ENCODE measurements around the gene RPL22L1. TPM values are rescaled to one million over a fixed set of nuclear protein-coding genes. Genes with fewer than 3 reads are reported as not detected.

The RPL22L1 gene
- 681 TPM for polyA plus RNA-seq (2012; ENCODE audit: low read depth, missing spikeins)

GRCh38 chr3:170869645-170870593, at the start of gene RPL22L1:
TSS of gene RPL22L1 (minus strand) at chr3:170870195. CDS start at chr3:170870167, 28 bp downstream.
- TF ChIP-seq POLR2A (IDR thresholded peaks at IDR 0.05; ENCODE audit: low read depth, low read length) (peak; percentile 99), POLR2AphosphoS5 (IDR thresholded peaks at IDR 0.05; ENCODE audit: low read depth, low read length) (peak; percentile 99), SPI1 (IDR thresholded peaks at IDR 0.05; ENCODE audit: low read depth, low read length) (peak; percentile 54), POU2F2 (IDR thresholded peaks at IDR 0.05; ENCODE audit: low read depth, low read length) (peak; percentile 84), PAX5 (IDR thresholded peaks at IDR 0.05; ENCODE audit: insufficient read depth, low read length, severe bottlenecking) (no peak), TAF1 (IDR thresholded peaks at IDR 0.05; ENCODE audit: low read depth, low read length) (peak; percentile 98)
- FAIRE-seq (peak; percentile 98), DNase-seq (ENCODE audit: insufficient read length, low spot score) (peak; percentile 66)

GRCh38 chr3:170918715-170919114, 48.7 kb upstream of the RPL22L1 start:
- TF ChIP-seq TAF1 (IDR thresholded peaks at IDR 0.05; ENCODE audit: low read depth, low read length): no peak
- TF ChIP-seq SPI1 (IDR thresholded peaks at IDR 0.05; ENCODE audit: low read depth, low read length): no peak
- no peak for TF ChIP-seq PAX5 (IDR thresholded peaks at IDR 0.05; ENCODE audit: insufficient read depth, low read length, severe bottlenecking)
- TF ChIP-seq POU2F2 (IDR thresholded peaks at IDR 0.05; ENCODE audit: low read depth, low read length): no peak
- TF ChIP-seq POLR2AphosphoS5 (IDR thresholded peaks at IDR 0.05; ENCODE audit: low read depth, low read length): no peak
- TF ChIP-seq POLR2A (IDR thresholded peaks at IDR 0.05; ENCODE audit: low read depth, low read length): no peak
- no peak for DNase-seq (ENCODE audit: insufficient read length, low spot score)
- no peak for FAIRE-seq

GRCh38 chr3:170914690-170915089, 44.7 kb upstream of the RPL22L1 start:
- DNase-seq (ENCODE audit: insufficient read length, low spot score): no peak
- FAIRE-seq: no peak
- no peak for TF ChIP-seq PAX5 (IDR thresholded peaks at IDR 0.05; ENCODE audit: insufficient read depth, low read length, severe bottlenecking)
- no peak for TF ChIP-seq SPI1 (IDR thresholded peaks at IDR 0.05; ENCODE audit: low read depth, low read length)
- no peak for TF ChIP-seq POLR2AphosphoS5 (IDR thresholded peaks at IDR 0.05; ENCODE audit: low read depth, low read length)
- no peak for TF ChIP-seq POU2F2 (IDR thresholded peaks at IDR 0.05; ENCODE audit: low read depth, low read length)
- no peak for TF ChIP-seq TAF1 (IDR thresholded peaks at IDR 0.05; ENCODE audit: low read depth, low read length)
- TF ChIP-seq POLR2A (IDR thresholded peaks at IDR 0.05; ENCODE audit: low read depth, low read length): no peak

GRCh38 chr3:170914212-170914611, 44.2 kb upstream of the RPL22L1 start:
- FAIRE-seq: no peak
- no peak for DNase-seq (ENCODE audit: insufficient read length, low spot score)
- TF ChIP-seq PAX5 (IDR thresholded peaks at IDR 0.05; ENCODE audit: insufficient read depth, low read length, severe bottlenecking) (no peak), TAF1 (IDR thresholded peaks at IDR 0.05; ENCODE audit: low read depth, low read length) (no peak), POLR2AphosphoS5 (IDR thresholded peaks at IDR 0.05; ENCODE audit: low read depth, low read length) (no peak), SPI1 (IDR thresholded peaks at IDR 0.05; ENCODE audit: low read depth, low read length) (no peak), POU2F2 (IDR thresholded peaks at IDR 0.05; ENCODE audit: low read depth, low read length) (no peak), POLR2A (IDR thresholded peaks at IDR 0.05; ENCODE audit: low read depth, low read length) (no peak)

GRCh38 chr3:170911051-170911450, 41.1 kb upstream of the RPL22L1 start:
- TF ChIP-seq POLR2AphosphoS5 (IDR thresholded peaks at IDR 0.05; ENCODE audit: low read depth, low read length): no peak
- TF ChIP-seq TAF1 (IDR thresholded peaks at IDR 0.05; ENCODE audit: low read depth, low read length): no peak
- DNase-seq (ENCODE audit: insufficient read length, low spot score): no peak
- FAIRE-seq: no peak

DNA sequence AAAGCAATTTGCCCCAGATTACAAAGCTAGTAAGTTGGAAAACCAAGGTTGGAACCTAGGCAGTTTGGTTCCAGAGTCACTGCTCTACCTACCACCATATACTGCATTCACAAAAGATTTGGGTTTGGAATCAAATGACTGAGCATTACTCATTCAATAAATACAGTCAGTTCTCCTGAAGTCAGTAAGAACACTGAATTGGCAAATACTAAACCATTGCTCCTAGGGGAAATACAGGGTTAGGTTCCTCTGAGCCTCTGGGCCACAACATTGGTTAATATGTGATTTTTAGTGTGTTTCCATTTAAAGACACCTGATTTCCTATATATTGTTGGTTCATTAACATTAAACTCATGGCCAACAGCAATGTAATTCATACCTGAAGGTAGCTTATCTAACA, 40.5 kb upstream of the RPL22L1 start:
- TF ChIP-seq SPI1 (IDR thresholded peaks at IDR 0.05; ENCODE audit: low read depth, low read length) (no peak), POLR2AphosphoS5 (IDR thresholded peaks at IDR 0.05; ENCODE audit: low read depth, low read length) (no peak), POLR2A (IDR thresholded peaks at IDR 0.05; ENCODE audit: low read depth, low read length) (no peak), PAX5 (IDR thresholded peaks at IDR 0.05; ENCODE audit: insufficient read depth, low read length, severe bottlenecking) (no peak), TAF1 (IDR thresholded peaks at IDR 0.05; ENCODE audit: low read depth, low read length) (no peak), POU2F2 (IDR thresholded peaks at IDR 0.05; ENCODE audit: low read depth, low read length) (no peak)
- DNase-seq (ENCODE audit: insufficient read length, low spot score): no peak
- no peak for FAIRE-seq

- no peak for TF ChIP-seq SPI1 (IDR thresholded peaks at IDR 0.05; ENCODE audit: low read depth, low read length)
- no peak for TF ChIP-seq POLR2A (IDR thresholded peaks at IDR 0.05; ENCODE audit: low read depth, low read length)
- TF ChIP-seq POLR2AphosphoS5 (IDR thresholded peaks at IDR 0.05; ENCODE audit: low read depth, low read length): no peak
- no peak for TF ChIP-seq PAX5 (IDR thresholded peaks at IDR 0.05; ENCODE audit: insufficient read depth, low read length, severe bottlenecking)
- TF ChIP-seq POU2F2 (IDR thresholded peaks at IDR 0.05; ENCODE audit: low read depth, low read length): no peak
- TF ChIP-seq TAF1 (IDR thresholded peaks at IDR 0.05; ENCODE audit: low read depth, low read length): no peak
- FAIRE-seq (no peak), DNase-seq (ENCODE audit: insufficient read length, low spot score) (no peak)
Observed at GRCh38 chr3:170909129-170909903, 39.3 kb upstream of the RPL22L1 start.

GRCh38 chr3:170908235-170909116, 38.5 kb upstream of the RPL22L1 start, which contains the start of gene EIF5A2:
TSS of gene EIF5A2 (minus strand) at chr3:170908637. CDS start at chr3:170907806, 831 bp downstream.
- TF ChIP-seq TAF1 (IDR thresholded peaks at IDR 0.05; ENCODE audit: low read depth, low read length) (no peak), POU2F2 (IDR thresholded peaks at IDR 0.05; ENCODE audit: low read depth, low read length) (no peak), SPI1 (IDR thresholded peaks at IDR 0.05; ENCODE audit: low read depth, low read length) (no peak), POLR2A (IDR thresholded peaks at IDR 0.05; ENCODE audit: low read depth, low read length) (no peak), POLR2AphosphoS5 (IDR thresholded peaks at IDR 0.05; ENCODE audit: low read depth, low read length) (no peak), PAX5 (IDR thresholded peaks at IDR 0.05; ENCODE audit: insufficient read depth, low read length, severe bottlenecking) (no peak)
- FAIRE-seq: peak; percentile 50
- peak; percentile 83 for DNase-seq (ENCODE audit: insufficient read length, low spot score)
